ENCODE results near the gene PROX2. TPM values are rescaled to one million over a fixed set of nuclear protein-coding genes. Genes with fewer than 3 reads are reported as not detected.

Gene PROX2
- total RNA-seq, 1 experiment from 2014 or later: not detected

- no peaks in the 10 kb centered on the region for H3K36me3 Mint-ChIP-seq (ENCODE audit: insufficient read depth, unreplicated experiment)
- TF ChIP-seq CTCF (IDR thresholded peaks at IDR 0.05; ENCODE audit: unreplicated experiment): no peak
- no peaks in the 10 kb centered on the region for H3K9me3 Mint-ChIP-seq (ENCODE audit: low read depth, unreplicated experiment)
- intact Hi-C loops (cut with micrococcal nuclease; ENCODE audit: unreplicated experiment): no loop called here
- H3K27me3 Mint-ChIP-seq (ENCODE audit: unreplicated experiment): peaks cover 30% of the 10 kb centered on the region
- CTCF ChIA-PET: no interaction called here
- BruUV-seq (replicated peaks): no TSS peak
- no peak for DNase-seq
- no peaks in the 10 kb centered on the region for H3K4me1 Mint-ChIP-seq (ENCODE audit: low read depth, unreplicated experiment)
- no peak overlapping the region for H3K4me3 Mint-ChIP-seq (ENCODE audit: low read depth, unreplicated experiment)
- H3K27ac Mint-ChIP-seq (ENCODE audit: unreplicated experiment): no peak overlapping the region
Measured at GRCh38 chr14:74863274-74863673, 12.7 kb downstream of the PROX2 start.

GRCh38 chr14:74861734-74862090 is 14.2 kb downstream of the PROX2 start:
- peaks cover 17% of the 10 kb centered on the region for H3K27me3 Mint-ChIP-seq (ENCODE audit: unreplicated experiment)
- H3K9me3 Mint-ChIP-seq (ENCODE audit: low read depth, unreplicated experiment): no peaks in the 10 kb centered on the region
- TF ChIP-seq CTCF (IDR thresholded peaks at IDR 0.05; ENCODE audit: unreplicated experiment): no peak
- BruUV-seq (replicated peaks): no TSS peak
- no peaks in the 10 kb centered on the region for H3K4me1 Mint-ChIP-seq (ENCODE audit: low read depth, unreplicated experiment)
- no peaks in the 10 kb centered on the region for H3K36me3 Mint-ChIP-seq (ENCODE audit: insufficient read depth, unreplicated experiment)
- DNase-seq: no peak
- intact Hi-C loops (cut with micrococcal nuclease; ENCODE audit: unreplicated experiment): loop anchor here (1.0 to 2.0 kb wide), 2 partner anchors 45 to 227 kb away; no protein-coding TSS in a partner anchor
- CTCF ChIA-PET: interaction anchor here (0.6 to 1.3 kb wide), 4 partner anchors 10 to 234 kb away, joined by 3 to 11 read pairs (median 3); no protein-coding TSS in a partner anchor
- no peak overlapping the region for H3K4me3 Mint-ChIP-seq (ENCODE audit: low read depth, unreplicated experiment)
- no peak overlapping the region for H3K27ac Mint-ChIP-seq (ENCODE audit: unreplicated experiment)

- Mint-ChIP-seq H3K27me3 (ENCODE audit: unreplicated experiment) (peaks cover 11% of the 10 kb centered on the region), H3K27ac (ENCODE audit: unreplicated experiment) (no peak overlapping the region), H3K36me3 (ENCODE audit: insufficient read depth, unreplicated experiment) (no peaks in the 10 kb centered on the region), H3K9me3 (ENCODE audit: low read depth, unreplicated experiment) (no peaks in the 10 kb centered on the region), H3K4me3 (ENCODE audit: low read depth, unreplicated experiment) (no peak overlapping the region), H3K4me1 (ENCODE audit: low read depth, unreplicated experiment) (no peaks in the 10 kb centered on the region)
- BruUV-seq (replicated peaks): TSS peak; percentile 24
- intact Hi-C loops (cut with micrococcal nuclease; ENCODE audit: unreplicated experiment): loop anchor here (1.0 to 2.0 kb wide), 2 partner anchors 45 to 228 kb away; no protein-coding TSS in a partner anchor
- peak; percentile 89 for DNase-seq
- TF ChIP-seq CTCF (IDR thresholded peaks at IDR 0.05; ENCODE audit: unreplicated experiment): peak; percentile 76
- CTCF ChIA-PET: interaction anchor here (0.6 to 1.6 kb wide), 18 partner anchors 11 to 788 kb away, joined by 3 to 29 read pairs (median 4); partner anchors contain the start of genes DLST, PROX2 and RPS6KL1
Measured at GRCh38 chr14:74860899-74861733, 14.8 kb downstream of the PROX2 start.

GRCh38 chr14:74859757-74860552 is 16.0 kb downstream of the PROX2 start:
- no peak for TF ChIP-seq CTCF (IDR thresholded peaks at IDR 0.05; ENCODE audit: unreplicated experiment)
- H3K36me3 Mint-ChIP-seq (ENCODE audit: insufficient read depth, unreplicated experiment): no peaks in the 10 kb centered on the region
- H3K4me3 Mint-ChIP-seq (ENCODE audit: low read depth, unreplicated experiment): no peak overlapping the region
- no peak overlapping the region for H3K27ac Mint-ChIP-seq (ENCODE audit: unreplicated experiment)
- no peak for DNase-seq
- no peaks in the 10 kb centered on the region for H3K4me1 Mint-ChIP-seq (ENCODE audit: low read depth, unreplicated experiment)
- H3K9me3 Mint-ChIP-seq (ENCODE audit: low read depth, unreplicated experiment): no peaks in the 10 kb centered on the region
- no peaks in the 10 kb centered on the region for H3K27me3 Mint-ChIP-seq (ENCODE audit: unreplicated experiment)
- intact Hi-C loops (cut with micrococcal nuclease; ENCODE audit: unreplicated experiment): loop anchor here (2.0 kb wide), 1 partner anchor 229 kb away; no protein-coding TSS in a partner anchor
- CTCF ChIA-PET: interaction anchor here (0.5 to 1.6 kb wide), 5 partner anchors 46 to 229 kb away, joined by 3 to 15 read pairs (median 3); partner anchors contain the start of gene RPS6KL1
- no TSS peak for BruUV-seq (replicated peaks)

All from Calu3 (cell line).